Pancreas (tissue), 10 donors: ENCODE measurements around the gene CAMK4. TPM values are rescaled to one million over a fixed set of nuclear protein-coding genes. Genes with fewer than 3 reads are reported as not detected.

Source experiments
- ATAC-seq, 4 donors: fragments of 200-7000 bp; cut with Tn5 transposase; one replicate each; pipeline versions ENCODE4 v1.8.0 to v1.9.1; 2020; ENCODE audit warnings: mild to moderate bottlenecking in 4 of 4, moderate library complexity in 4 of 4
- DNase-seq, 6 donors: peaks; one replicate each; pipeline ENCODE4 v3.0.0-alpha.2; 2020
- FAIRE-seq: peaks from 2 replicates; lab custom pipeline; 2012; peaks lifted over from hg19 to GRCh38; lab: Jason Lieb, UNC
- H3K27ac ChIP-seq, 4 donors: fragments of 200-600 bp; sonication (generic); 1 replicate in 3 of 4; 2 replicates in 1 of 4; pipeline versions ENCODE4 v1.5.0 to v1.8.0; 2020
- H3K27me3 ChIP-seq, 4 donors: fragments of 200-600 bp; one replicate each; pipeline ENCODE4 v1.8.0; 2021
- H3K36me3 ChIP-seq, 3 donors: fragments of 200-600 bp; sonication (generic) in 1 of 3; one replicate each; pipeline versions ENCODE4 v1.5.0 to v1.8.0; 2020 to 2021
- H3K4me1 ChIP-seq, 3 donors: fragments of 200-600 bp; one replicate each; pipeline ENCODE4 v1.8.0; 2021
- H3K4me3 ChIP-seq, 4 donors: fragments of 200-600 bp; sonication (generic) in 2 of 4; one replicate each; pipeline versions ENCODE4 v1.5.0 to v1.8.0; 2020 to 2021
- H3K9me3 ChIP-seq, 4 donors: fragments of 200-600 bp; one replicate each; pipeline ENCODE4 v1.8.0; 2021
- WGBS, 2 donors: extraction: QIAGEN DNeasy Blood & Tissue Kit; methylation state at CpG; one replicate each; pipeline ENCODE4 v1.1.7; 2013; 5-methylcytosine and 5-hydroxymethylcytosine counted together
- intact Hi-C, 3 donors: fragments of 100-400 bp; cut with DNase I; formaldehyde crosslinking; loops; one replicate each; pipeline versions ENCODE4 v1.11.1 to v1.14.2; 2022
- polyA plus RNA-seq, 2 donors: library from polyadenylated mRNA; stranded (reverse); fragments of 200-250 nt; gene quantifications; one replicate each; pipeline ENCODE4 v1.2.3, GENCODE V29; 2013
- total RNA-seq, 6 donors: library from RNA; stranded (reverse); fragmentation: NEBNext Ultra II Directional in 4 of 6; extraction: Animal tissue kit (Norgen Biotek cat#: 25700) in 4 of 6; gene quantifications; one replicate each; pipeline versions ENCODE4 v1.2.1 to v1.2.4, GENCODE V29; 2021 to 2023
- TF ChIP-seq, protein P1 (sequence below), 4 donors: fragments of 200-600 bp; sonication (generic) in 3 of 4; IDR thresholded peaks; one replicate each; pipeline versions ENCODE4 v1.5.0 to v1.8.0; 2021; ENCODE audit warnings: antibody characterized with exemption in 4 of 4
- donor health status: healthy with polysubstance abuse.
- donor health status: DM: no; HTN: no; CAD: no; lungs with moderate emphysema.
- donor health status: DM: no; HTN: no; CAD: no.
- donor health status: control.
- donor health status: control.
- donor health status: Bipolar disorder and iron deficiency.
- donor health status: DM: yes; HTN: yes; CAD: no.
- donor health status: DM: no; HTN: no; CAD: no.
- donor health status: DM: no; HTN: no; CAD: no.
- donor health status: DM: yes; HTN: yes; CAD: no.

Gene CAMK4
- total and polyA plus RNA-seq, 8 donors = 0.04 to 1.3 (median 0.34) TPM

GRCh38 chr5:111197523-111197922, 26.7 kb upstream of the CAMK4 start:
- FAIRE-seq (no peak), DNase-seq (peak in 2 of 6 donors; percentile 10 to 54), ATAC-seq (no peak)
- H3K36me3 ChIP-seq = no peaks in the 10 kb centered on the region
- no peaks in the 10 kb centered on the region for H3K9me3 ChIP-seq
- 0 to 7% methylated on average over 1 of the region's 1 CpG for WGBS, 2 donors
- TF ChIP-seq, protein P1, sequence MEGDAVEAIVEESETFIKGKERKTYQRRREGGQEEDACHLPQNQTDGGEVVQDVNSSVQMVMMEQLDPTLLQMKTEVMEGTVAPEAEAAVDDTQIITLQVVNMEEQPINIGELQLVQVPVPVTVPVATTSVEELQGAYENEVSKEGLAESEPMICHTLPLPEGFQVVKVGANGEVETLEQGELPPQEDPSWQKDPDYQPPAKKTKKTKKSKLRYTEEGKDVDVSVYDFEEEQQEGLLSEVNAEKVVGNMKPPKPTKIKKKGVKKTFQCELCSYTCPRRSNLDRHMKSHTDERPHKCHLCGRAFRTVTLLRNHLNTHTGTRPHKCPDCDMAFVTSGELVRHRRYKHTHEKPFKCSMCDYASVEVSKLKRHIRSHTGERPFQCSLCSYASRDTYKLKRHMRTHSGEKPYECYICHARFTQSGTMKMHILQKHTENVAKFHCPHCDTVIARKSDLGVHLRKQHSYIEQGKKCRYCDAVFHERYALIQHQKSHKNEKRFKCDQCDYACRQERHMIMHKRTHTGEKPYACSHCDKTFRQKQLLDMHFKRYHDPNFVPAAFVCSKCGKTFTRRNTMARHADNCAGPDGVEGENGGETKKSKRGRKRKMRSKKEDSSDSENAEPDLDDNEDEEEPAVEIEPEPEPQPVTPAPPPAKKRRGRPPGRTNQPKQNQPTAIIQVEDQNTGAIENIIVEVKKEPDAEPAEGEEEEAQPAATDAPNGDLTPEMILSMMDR (IDR thresholded peaks at IDR 0.05) = no peak
- no peaks in the 10 kb centered on the region for H3K4me1 ChIP-seq
- H3K4me3 ChIP-seq = no peak overlapping the region
- H3K27me3 ChIP-seq = no peaks in the 10 kb centered on the region
- H3K27ac ChIP-seq = no peak overlapping the region
- intact Hi-C loops = no loop called here

- TF ChIP-seq, protein P1 (IDR thresholded peaks at IDR 0.05) = no peak
- H3K36me3 ChIP-seq = no peaks in the 10 kb centered on the region
- ATAC-seq (no peak), FAIRE-seq (no peak), DNase-seq (no peak)
- no peak overlapping the region for H3K27ac ChIP-seq
- WGBS, 2 donors = 65 to 73% methylated on average over 4 of the region's 4 CpGs
- no peak overlapping the region for H3K4me3 ChIP-seq
- no peaks in the 10 kb centered on the region for H3K4me1 ChIP-seq
- intact Hi-C loops = no loop called here
- H3K9me3 ChIP-seq = no peaks in the 10 kb centered on the region
- no peaks in the 10 kb centered on the region for H3K27me3 ChIP-seq
These were observed 25.8 kb upstream of the CAMK4 start for GRCh38 chr5:111198281-111198966.

- ATAC-seq (no peak), FAIRE-seq (no peak), DNase-seq (no peak)
- no peaks in the 10 kb centered on the region for H3K36me3 ChIP-seq
- TF ChIP-seq, protein P1 (IDR thresholded peaks at IDR 0.05) = no peak
- no peaks in the 10 kb centered on the region for H3K4me1 ChIP-seq
- H3K9me3 ChIP-seq = no peaks in the 10 kb centered on the region
- intact Hi-C loops = no loop called here
- no peak overlapping the region for H3K27ac ChIP-seq
- WGBS, 2 donors = 50 to 63% methylated on average over 1 of the region's 1 CpG
- H3K4me3 ChIP-seq = no peak overlapping the region
- no peaks in the 10 kb centered on the region for H3K27me3 ChIP-seq
These were observed 23.4 kb upstream of the CAMK4 start for GRCh38 chr5:111200828-111201227.

DNA sequence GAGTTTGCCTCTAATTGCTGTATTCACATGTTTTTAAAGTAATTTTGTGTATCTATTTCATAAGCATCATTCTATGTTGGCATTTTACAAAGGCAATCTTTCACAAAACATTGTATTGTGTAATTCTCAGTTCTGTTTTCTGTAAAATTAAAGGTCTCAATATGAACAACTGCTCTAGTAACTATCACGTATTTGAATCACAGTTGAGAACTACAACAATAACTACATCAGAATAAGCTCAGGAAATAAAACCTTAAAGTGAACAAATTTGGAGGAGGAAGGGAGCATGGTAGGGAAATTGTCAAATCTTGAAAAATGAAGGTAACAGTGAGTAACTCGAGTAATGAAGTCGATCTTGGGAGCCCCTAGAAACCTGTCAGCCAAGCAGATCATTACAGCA, 22.5 kb upstream of the CAMK4 start:
- H3K27me3 ChIP-seq = no peaks in the 10 kb centered on the region
- intact Hi-C loops = no loop called here
- no peak overlapping the region for H3K4me3 ChIP-seq
- WGBS, 2 donors = 35 to 57% methylated on average over 3 of the region's 3 CpGs
- no peaks in the 10 kb centered on the region for H3K9me3 ChIP-seq
- no peak overlapping the region for H3K27ac ChIP-seq
- no peaks in the 10 kb centered on the region for H3K36me3 ChIP-seq
- no peaks in the 10 kb centered on the region for H3K4me1 ChIP-seq
- no peak for ATAC-seq
- FAIRE-seq = no peak
- DNase-seq = no peak
- TF ChIP-seq, protein P1 (IDR thresholded peaks at IDR 0.05) = no peak

DNA sequence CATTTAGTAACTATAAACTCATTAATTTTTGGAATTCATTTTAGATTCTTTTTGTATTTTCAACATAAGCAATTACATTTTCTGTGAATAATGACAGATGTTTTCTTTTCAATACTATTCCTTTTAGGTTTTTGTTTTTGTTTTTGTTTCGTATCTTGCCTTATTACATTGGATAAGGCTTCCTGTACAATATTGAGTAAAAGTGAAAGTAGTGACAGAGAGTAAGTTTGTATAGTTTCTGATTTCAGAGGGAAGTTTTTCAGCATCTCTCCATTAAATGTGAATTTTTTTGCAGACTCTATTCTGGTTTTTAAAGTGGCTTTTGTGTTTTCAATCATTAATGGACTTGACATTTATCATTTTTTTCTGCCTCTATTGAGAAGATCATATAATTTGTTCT, 12.8 kb upstream of the CAMK4 start:
- Histone ChIP-seq H3K4me1 (no peaks in the 10 kb centered on the region), H3K27me3 (peaks cover 0 to 4% (median 0%) of the 10 kb centered on the region in 4 donors), H3K4me3 (no peak overlapping the region), H3K36me3 (no peaks in the 10 kb centered on the region), H3K9me3 (no peaks in the 10 kb centered on the region), H3K27ac (no peak overlapping the region)
- intact Hi-C loops = no loop called here
- DNase-seq (no peak), ATAC-seq (no peak), FAIRE-seq (no peak)
- WGBS, 2 donors = 36 to 65% methylated on average over 1 of the region's 1 CpG
- TF ChIP-seq, protein P1 (IDR thresholded peaks at IDR 0.05) = no peak
